ACHN (cell line): ENCODE data around the gene ZSCAN29.
A peak's percentile ranks its signal among the peaks of the same experiment; 100 is the strongest.
"Not testable (repeated sequence)": the region's sequence is repeated elsewhere in the genome, so short reads cannot be mapped to it uniquely, and the experiment has no call there.

ENCODE experiments used
- DNase-seq: peaks from one replicate; pipeline ENCODE4 v3.0.0-alpha.2; 2015
- in situ Hi-C: cut with HindIII; loops from 2 replicates; pipeline ENCODE4 v1.10.0; 2017; ENCODE audit warnings: low sequenced_read_pairs, low pct_ligation_motif_present, low pct_unique_long_range_greater_than_20kb

Gene ZSCAN29

DNA sequence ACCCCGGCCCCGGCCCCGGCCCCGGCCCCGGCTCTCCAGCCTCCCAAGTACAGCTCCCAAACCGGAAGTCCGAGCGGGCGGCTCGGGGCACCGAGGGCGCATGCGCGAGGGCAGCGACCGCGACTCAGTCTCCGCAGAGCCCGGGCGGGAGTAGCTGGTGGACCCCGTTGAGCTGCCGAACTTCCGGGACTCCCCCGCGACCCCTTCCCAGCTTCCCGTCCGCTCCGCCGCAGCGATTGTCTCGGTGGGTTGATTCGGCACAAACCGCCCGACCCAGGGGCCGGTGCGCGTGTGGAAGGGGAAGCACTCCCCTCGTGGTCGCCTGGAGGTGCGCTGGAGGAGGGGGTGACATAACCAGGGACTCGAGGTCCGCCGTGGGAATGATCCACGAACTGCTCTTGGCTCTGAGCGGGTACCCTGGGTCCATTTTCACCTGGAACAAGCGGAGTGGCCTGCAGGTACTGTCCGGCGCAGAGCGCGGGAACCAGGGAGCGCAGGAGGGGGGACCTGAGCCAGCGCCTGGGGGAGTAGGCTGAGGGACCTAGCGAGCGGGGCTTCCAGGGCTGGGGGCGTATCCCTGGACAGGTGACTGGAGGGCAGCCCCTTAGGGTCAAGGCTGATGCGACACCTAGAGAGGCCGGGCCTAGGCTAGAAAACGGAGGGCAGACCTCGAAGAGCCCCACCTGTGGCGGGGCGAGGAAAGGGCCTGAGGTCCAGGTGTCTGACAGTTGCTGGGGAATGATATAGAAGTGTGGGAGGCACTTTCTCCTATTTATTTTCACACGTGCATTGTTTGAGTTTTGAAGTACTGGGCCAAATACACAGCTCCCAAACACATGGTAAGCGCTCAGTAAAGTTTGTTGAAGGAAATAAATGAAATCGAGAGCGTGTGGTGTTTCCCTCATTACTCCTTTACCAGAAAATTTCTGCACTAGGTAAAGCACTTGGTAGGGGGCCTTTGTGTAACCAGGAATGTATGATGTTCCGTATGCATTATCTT, at the start of gene ZSCAN29, which contains the start of gene TUBGCP4:
Gene ZSCAN29, minus strand, starts transcription at position 69 of the 1,000 bp plus-strand sequence. CDS start 1,130 bp downstream, outside the sequence.
Gene TUBGCP4, plus strand, starts transcription at position 127 of the 1,000 bp plus-strand sequence. Its CDS starts 254 bp downstream, at position 381.
- in situ Hi-C loops = no loop called here
- peak; percentile 76 for DNase-seq

DNA sequence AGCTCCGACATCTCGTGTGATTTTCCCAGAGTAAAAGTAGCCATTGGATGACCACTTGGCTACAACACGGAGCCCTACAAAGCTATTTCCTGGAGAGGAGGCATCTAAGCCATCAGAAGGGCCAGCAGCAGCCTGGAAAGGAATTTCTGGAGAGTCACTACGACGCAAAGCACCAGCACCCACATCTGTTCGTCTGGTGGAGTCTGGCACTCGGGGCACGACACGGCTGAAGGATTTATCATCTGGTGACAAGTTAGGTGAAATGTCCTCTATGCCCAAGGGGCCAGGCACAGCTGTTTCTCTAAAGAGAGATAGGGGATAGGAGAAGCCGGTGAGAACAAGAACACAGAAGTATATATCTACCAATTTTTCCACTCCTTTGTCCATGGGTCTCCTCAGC, 49.6 kb upstream of the ZSCAN29 start:
- in situ Hi-C loops = no loop called here
- DNase-seq = no peak

DNA sequence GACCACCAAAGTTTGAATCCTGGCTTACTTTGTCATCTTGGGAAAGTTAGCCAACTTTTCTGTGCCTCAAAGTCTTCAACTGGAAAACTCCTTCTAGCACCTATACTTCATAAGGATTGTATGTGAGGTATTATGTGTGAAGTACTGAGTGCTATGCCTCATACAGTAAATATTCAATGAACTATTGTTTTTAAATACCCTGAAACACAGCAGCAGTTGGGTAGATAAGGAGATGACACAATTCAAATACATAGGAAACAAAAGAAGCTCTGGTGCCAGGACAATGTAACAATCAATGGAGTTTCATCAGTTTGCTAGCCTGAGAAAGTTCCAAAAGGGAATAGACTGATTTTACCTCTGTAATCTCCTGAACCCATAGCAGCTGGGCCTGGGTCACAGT, 43.4 kb upstream of the ZSCAN29 start:
- no peak for DNase-seq
- in situ Hi-C loops = no loop called here

DNA sequence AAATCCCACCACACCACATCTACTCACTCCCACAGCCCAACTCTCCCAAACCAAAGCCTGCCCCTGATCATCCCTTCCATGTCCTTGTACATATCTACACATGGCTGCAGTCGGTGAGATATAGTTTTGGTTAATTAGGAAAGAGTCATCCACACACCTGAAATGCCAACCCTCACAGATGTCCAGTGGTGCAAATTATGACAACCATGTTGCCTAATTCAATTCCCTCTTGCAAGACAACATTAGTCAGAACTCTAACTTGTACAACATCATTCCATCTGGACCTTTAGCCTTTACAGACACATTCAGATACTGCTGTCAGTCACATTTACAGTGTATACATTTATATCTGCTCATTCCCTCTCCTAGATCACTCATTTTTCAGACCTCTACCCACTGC, 41.3 kb upstream of the ZSCAN29 start:
- DNase-seq = no peak
- in situ Hi-C loops = no loop called here

DNA sequence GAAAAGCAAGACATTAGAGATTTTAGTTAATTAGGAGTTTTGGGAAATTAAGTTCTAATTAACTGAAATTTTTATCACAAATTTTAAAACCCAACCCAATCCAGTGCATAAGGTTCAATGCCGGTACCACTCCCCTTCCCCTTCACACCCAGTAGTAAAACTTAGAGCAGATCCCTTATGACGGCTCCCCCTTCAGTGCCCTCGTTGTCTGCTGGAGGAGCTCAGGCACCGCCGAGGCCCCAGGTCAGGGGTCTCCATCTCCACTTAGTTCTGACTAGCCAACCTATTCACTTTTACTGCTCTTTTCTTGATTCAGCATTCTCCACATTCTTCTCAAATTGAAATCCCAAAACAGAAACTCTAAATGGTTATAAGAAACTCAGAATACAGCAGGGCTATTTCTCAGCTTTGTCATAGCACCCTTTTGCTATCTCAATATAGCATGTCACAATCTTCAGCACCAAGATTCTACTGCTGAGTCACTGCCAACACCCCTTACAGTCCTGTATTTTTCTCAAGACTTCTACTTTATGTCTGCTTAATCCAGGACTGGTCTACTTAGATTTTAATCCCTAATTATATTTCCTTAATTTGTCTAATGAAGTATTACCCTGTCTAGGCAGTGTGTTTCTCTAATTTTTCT, 39.9 kb upstream of the ZSCAN29 start:
- in situ Hi-C loops = no loop called here
- no peak for DNase-seq

DNA sequence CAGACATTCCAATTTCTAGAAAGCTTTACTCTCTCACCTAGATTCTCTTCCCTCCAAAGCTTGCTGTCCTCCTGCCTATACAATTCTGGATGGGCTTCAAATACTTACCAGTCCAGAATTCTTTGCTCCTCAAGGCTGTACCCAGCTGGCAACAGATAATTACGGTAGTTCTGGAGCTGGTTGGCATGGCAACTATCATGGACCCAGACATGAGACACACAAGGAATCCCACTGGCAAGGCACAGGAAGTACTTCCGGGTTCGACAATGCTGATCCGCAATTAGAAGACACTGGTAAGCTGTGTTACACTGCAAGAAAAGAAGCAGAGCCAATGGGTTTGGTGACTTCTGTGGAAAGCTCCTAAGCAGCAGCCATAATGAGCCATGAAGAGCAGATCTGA, 37.9 kb upstream of the ZSCAN29 start:
- in situ Hi-C loops = no loop called here
- DNase-seq = no peak

DNA sequence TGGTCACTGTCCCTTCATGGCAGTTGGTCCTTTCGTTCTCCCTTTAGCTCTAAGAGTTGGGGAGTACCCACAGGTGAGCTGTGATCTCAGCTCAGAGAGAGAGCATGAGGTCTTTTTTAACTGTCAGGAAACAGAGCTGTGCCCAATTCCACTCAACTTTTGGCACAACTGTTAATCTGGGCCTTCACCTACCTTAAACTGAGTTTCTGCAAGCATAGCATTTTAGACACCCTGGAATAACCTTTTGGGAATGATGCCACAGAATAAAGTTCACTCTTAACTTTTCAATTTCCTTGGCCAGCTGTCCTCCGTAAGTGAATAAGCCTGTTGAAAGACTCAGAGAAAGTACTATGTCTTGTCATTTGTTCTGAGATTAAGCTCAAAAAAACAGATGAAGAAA, 36.0 kb upstream of the ZSCAN29 start:
- DNase-seq = no peak
- in situ Hi-C loops = no loop called here

DNA sequence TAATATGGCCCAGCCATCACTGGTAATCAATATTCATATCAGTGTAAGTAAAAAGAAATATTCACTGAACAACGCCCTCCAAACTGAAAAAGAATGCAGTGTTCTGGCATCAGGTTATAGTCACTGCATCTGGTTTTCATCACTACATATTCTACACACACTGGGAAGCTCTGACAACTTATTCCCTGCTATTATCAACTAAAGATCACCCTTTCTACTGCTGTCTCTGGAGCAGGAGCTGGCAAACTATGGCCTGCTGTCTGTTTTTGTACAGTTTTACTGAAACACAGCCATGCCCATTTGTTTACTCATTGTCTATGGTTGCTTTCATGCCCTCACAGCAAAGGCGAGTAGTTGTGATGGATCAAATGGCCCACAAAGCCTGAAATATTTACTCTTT, 35.3 kb upstream of the ZSCAN29 start:
- in situ Hi-C loops = no loop called here
- DNase-seq = no peak

DNA sequence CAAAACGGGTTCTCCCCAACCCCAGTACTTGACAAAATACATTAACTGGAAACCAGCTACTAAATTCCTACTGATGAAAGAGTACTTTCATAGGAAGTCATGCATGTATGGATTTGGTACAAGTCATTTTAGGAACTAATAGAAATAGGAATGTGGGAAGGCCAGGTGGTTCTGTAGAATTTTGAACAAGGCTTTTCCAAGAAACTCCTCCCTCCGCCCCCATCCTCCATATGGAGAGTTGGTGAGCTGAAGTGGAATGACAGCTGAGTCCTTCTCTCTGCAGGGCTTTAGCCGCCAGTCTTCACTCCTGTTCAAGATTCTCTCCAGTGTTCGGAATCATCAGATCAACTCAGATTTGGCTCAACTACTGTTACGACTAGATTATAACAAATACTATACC, 33.3 kb upstream of the ZSCAN29 start:
- in situ Hi-C loops = no loop called here

DNA sequence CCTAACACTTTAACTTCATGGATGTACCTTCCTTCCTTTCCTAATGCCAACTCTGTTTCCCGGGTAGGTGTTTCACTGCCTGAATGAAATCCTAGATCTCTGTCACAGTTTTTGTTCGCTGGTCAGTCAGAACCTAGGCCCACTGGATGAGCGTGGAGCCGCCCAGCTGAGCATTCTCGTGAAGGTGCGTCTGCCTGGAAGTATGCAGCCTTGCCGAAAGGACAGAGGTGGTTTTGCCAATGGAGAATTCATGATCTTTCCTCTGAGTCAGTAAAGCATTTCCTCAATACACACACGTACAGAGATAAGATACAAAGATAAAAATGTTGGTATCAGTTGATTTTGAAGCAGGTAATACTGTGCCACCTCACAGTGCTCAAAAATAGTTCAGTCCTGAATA, 32.8 kb upstream of the ZSCAN29 start:
- no peak for DNase-seq
- in situ Hi-C loops = no loop called here

More for the DNA sequence above, 33.3 kb upstream of the ZSCAN29 start:
- DNase-seq = no peak

DNA sequence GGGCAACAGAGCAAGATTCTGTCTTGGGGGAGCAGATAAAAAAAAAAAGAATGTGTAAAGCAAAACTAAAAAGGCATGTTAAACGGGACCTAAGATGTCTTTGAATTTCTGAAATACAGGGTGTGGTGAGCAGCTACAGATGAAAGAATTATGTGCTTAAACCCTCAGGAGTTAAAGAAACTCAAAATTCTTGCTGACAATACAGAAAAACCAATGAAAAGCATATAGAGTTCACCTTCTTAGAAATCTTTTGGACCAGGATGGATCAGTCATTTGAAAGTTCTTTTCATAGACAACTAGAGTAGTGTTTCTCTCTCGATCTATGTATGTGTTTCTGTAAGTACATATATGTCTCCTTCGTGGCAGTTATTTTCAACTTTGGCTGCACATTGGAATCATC, 31.4 kb upstream of the ZSCAN29 start:
- in situ Hi-C loops = no loop called here

DNA sequence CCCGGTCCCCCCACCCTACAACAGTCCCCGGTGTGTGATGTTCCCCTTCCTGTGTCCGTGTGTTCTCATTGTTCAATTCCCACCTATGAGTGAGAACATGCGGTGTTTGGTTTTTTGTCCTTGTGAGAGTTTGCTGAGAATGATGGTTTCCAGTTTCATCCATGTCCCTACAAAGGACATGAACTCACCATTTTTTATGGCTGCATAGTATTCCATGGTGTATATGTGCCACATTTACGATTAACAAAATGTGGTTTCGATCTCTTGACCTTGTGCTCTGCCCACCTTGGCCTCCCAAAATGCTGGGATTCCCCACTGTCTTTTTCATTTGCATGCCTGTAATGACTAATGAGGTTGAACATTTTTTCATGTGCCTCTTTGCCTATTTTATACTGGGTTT, 22.7 kb upstream of the ZSCAN29 start:
- in situ Hi-C loops, DNase-seq: not testable (repeated sequence)

More for the DNA sequence above, 31.4 kb upstream of the ZSCAN29 start:
- DNase-seq = no peak

DNA sequence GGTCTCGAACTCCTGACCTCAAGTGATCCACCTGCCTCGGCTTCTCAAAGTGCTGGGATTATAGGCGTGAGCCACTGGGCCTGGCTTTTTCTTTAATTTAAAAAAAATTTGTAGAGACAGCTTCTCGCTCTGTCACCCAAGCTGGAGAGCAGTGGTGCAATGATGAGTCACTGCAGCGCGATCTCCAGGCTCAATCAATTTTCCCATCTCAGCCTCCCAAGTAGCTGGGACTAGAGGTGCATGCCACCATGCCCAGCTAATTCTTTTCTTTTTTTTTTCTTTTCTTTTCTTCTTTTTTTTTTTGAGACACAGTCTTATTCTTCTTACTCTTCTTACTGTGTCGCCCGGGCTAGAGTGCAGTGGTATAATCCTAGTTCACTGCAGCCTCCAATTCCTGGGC, 19.9 kb upstream of the ZSCAN29 start:
- in situ Hi-C loops = no loop called here
- DNase-seq = no peak

DNA sequence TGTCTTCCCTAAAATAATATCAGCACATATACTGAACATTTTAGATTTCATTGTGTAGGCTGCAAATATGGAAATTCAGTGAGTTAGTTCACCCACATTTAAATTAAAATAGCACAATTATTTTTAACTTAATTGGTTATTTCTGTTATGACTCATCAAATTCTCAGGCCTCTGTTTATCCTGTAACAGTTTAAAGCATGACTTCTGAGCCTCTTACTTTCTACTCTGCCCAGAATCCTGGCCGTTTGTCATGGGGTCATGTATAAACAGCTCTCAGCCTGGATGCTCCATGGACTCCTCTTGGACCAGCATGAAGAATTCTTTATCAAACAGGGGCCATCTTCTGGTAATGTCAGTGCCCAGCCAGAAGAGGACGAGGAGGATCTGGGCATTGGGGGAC, 12.2 kb upstream of the ZSCAN29 start:
- no peak for DNase-seq
- in situ Hi-C loops = no loop called here

DNA sequence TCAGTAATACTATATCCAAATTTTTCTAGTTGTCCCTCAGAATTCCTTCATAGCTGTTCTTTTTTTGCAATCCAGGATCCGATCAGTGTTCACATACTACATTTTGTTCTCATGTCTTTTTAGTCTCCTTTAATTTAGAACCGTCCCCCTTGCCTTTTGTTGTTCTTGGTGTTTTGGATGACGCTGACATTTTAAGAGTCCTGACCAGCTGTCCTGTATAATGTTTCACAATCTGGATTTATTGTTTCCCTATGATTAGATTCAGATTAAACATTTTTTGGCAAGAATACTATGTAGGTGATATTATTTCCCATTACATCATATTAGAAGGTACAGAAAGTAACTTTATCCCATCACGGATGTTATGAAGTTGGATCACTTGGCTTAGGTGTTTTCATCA, 11.5 kb upstream of the ZSCAN29 start:
- in situ Hi-C loops = no loop called here

DNA sequence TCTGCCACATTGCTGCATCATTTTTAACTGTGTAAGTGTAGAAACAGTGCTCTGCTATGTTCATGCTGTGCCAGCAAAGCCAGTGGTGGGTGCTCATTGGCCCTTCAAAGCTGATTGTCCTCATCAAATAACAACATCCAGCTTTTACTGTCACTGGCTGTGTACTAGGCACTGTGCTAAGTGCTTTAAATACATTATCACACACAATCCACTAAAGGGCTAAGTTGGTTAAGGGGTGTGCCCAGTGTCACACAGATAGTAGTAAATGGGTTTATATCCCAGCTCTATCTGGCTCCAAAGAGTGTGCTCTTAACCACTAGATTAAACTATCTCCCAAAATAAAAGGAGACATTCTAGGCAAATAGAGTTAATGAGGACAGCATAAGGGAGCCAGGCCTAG, 7.8 kb upstream of the ZSCAN29 start:
- DNase-seq = no peak
- in situ Hi-C loops = no loop called here

More for the DNA sequence above, 11.5 kb upstream of the ZSCAN29 start:
- no peak for DNase-seq

DNA sequence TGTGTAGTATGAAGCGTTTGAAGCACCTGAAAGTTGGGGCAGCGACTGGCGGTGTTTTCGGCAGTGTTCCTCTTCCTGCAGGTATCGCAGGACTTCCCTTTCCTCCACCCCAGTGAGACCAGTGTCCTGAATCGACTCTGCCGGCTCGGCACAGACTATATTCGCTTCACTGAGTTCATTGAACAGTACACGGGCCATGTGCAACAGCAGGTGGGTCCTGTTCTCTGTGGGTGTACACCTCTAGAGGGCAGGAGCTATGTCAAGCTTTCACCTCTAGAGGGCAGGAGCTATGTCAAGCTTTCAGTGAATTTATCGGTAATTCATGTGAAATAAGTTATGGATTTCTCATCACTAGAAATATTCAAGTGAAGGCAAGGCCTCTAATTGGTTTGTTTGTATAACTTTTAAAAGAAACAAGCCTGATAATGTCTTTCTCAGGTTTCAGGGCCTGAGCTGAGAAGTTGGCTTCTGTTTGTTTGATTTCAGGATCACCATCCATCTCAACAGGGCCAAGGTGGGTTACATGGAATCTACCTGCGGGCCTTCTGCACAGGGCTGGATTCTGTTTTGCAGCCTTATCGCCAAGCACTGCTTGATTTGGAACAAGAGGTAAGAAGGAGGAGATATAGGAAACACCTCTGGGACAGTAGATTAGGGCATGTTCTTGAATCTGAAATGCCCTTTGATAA, 5.3 kb upstream of the ZSCAN29 start:
- DNase-seq = peak; percentile 35
- in situ Hi-C loops = no loop called here

DNA sequence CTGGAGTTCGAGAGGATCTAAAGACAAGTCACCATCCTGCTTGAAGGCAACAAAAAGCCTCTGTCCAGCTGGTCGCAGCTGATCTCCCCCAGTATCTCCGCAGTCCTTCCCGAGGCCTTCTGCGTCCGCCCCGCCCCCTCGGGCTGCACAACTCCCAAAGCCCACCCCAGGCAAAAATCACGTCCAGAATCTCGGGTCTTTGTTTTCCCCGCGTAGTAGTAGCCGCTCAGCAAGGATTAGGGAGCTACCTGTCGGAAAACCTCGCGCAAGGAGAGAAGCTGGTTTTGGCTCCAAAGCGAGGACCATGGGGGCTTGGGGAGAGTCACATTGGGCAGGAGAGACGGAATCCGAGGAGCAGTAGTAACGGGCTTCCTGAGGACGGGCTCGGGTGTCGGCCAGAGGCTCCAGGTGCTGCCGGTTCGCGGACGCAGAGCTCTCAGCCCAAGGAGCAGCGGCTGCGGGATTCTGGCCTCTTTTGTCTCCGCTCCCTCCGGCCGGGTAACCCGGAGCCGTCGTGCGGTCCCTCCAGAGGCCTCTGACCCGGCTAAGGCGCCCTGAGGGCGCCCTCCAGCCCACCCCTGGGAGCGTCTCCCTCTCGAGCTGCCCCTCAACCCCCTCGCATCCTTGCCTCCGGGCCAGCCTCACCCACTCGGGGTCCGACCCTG, 401 bp downstream of the ZSCAN29 start:
- in situ Hi-C loops = no loop called here
- DNase-seq = peak; percentile 20
